GM12801 (cell line): ENCODE data around the gene KRT17.

Experiments used
- TF ChIP-seq, protein P1 (sequence below): IDR thresholded peaks from one replicate; pipeline ENCODE4 v1.5.1; 2011; ENCODE audit warnings: control low read depth; ENCODE audit not compliant: insufficient read length; ENCODE audit errors: extremely low read depth

Gene KRT17

DNA sequence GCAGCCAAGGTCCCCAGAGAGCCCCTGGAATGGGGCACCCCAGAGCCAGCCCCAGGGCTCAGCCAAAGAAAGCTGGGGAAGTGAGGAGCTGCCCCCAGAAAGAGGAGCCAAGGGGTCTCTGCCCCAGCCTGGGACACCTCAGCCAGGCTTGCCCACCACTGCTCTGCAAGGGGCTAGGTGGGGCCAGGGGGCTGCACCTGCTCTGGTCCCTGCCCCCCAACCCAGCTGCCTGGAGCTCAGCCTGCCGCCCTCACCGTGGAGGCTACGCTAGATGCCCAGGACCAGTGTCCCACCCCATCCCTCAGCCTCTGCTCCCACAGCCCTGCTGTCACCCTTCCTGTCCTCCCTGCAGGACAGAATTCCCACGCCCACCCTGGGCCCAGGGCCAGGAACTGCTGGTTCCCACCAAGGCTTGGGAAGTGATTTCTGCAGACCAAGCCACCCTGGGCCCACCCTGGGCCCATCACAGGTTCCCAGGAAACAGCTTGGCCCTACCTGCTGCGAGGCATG, 28.1 kb upstream of the KRT17 start:
- TF ChIP-seq, protein P1, sequence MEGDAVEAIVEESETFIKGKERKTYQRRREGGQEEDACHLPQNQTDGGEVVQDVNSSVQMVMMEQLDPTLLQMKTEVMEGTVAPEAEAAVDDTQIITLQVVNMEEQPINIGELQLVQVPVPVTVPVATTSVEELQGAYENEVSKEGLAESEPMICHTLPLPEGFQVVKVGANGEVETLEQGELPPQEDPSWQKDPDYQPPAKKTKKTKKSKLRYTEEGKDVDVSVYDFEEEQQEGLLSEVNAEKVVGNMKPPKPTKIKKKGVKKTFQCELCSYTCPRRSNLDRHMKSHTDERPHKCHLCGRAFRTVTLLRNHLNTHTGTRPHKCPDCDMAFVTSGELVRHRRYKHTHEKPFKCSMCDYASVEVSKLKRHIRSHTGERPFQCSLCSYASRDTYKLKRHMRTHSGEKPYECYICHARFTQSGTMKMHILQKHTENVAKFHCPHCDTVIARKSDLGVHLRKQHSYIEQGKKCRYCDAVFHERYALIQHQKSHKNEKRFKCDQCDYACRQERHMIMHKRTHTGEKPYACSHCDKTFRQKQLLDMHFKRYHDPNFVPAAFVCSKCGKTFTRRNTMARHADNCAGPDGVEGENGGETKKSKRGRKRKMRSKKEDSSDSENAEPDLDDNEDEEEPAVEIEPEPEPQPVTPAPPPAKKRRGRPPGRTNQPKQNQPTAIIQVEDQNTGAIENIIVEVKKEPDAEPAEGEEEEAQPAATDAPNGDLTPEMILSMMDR, result no peak

DNA sequence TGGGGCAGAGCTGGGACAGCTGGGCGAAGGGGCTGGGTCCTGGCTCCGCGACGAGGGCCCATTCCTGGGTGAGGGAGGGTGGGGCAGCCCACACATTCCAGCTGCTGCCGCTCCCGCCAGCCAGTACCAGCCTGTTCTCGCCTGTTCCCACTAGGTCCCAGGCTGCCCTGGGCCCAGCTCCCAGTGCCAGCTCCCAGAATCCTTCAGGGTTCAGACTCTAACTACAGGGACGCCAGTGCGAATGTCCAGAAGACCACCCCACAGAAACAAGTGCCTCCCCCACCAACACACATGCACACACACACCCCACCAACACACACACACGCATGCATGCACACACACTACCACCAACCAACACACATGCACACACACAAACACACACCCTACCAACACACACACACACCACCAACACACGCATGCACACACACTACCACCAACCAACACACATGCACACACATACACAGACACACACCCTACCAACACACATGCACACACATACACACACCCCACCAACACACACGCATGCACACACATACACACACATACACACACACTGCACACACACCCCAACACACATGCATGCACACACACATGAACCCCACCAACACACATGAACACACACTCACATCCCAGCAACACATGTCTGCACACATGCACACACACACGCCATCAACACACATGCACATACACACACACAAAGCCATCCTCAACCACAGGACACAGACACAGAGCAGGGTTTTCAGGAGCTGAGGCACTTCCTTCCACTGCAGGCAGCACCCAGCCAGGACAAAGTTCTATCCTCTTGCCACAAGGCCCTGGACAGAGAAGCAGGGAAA, 27.5 kb upstream of the KRT17 start:
- TF ChIP-seq, protein P1, result no peak

GRCh38 chr17:41650794-41651624, 26.6 kb upstream of the KRT17 start:
- TF ChIP-seq, protein P1, result no peak

DNA sequence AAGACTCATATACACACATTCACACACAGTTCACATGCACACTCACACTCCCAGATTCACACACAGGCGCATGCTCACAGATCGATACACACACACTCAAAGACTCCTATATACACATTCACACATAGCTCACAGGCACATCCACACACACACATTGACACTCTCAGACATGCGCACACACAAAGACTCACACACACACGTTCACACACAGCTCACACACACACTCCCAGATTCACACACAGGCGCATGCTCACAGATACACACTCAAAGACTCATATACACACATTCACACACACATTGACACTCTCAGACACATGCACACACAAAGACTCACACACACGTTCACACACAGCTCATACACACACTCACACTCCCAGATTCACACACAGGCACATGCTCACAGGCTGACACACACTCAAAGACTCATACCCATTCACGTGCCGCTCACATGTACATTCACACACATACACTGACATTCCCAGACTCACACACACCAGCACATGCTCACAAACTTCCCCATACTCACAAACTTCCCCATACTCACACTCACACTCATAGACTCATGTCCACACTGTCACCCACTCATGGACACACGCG, 25.6 kb upstream of the KRT17 start:
- TF ChIP-seq, protein P1, result no peak

DNA sequence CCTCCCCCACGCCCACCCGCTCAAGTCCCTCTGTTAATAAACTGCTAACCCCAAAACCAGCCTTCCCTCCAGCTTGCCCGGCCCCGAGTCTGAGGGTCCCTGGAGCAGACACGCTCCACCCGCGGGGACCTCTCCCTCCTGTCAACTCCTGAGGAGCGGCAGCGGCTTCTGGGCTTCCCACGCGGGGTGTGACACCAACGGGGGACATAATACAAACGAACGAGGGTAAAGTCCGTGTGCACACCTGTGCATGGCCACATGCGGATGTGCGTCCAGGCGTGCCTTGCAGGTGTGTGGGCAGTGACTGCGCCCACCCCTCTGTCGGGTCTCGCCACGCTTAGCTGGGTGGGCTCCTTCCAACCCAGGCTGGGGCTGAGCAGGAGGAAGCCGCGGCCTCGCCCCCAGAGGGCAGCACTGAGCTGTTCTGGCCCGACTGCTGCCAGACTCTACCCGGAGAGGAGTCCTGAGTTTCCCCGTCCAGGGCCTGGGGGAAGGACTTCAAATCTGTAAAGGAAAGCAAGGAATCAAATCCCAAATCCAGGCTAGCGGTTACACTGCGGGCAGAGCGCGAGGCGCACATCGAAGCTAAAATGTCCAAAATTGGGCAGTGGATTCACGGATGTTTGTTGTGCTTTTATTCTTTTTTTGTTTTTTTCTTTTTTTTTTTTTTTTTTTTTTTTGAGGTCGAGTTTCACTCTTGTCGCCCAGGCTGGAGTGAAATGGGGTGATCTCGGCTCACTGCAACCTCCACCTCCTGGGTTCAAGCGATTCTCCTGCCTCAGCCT, 24.2 kb upstream of the KRT17 start:
- TF ChIP-seq, protein P1, result no peak

DNA sequence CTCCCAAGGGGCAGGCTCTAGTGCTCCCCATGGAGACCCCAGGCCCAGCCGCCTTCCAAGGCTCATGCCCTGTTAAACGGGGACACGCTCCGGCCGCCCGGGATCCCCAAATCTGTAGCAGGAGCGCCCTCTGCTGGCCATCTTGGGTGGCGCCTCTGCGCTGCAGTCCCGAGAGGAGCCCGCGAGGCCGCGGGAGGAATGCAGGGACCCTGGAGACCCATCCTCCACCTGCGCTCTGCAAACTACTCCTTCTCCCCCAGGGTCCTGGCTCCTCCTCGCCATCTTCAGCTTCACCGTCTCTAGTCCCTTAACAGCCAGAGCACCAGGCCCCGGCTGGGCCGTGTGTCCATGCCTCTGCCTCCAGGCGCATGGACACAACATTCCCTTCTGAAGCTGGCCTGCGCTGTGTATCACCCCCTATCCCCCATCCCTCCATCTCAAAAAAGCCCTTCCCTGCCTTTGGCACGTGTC, 23.6 kb upstream of the KRT17 start:
- TF ChIP-seq, protein P1, result no peak
